Loucy (cell line): ENCODE data around the gene PBLD.

Source experiments
- H2AFZ ChIP-seq: fragments of 200-600 bp; sonication (generic); 2 replicates; pipeline ENCODE4 v1.6.0; 2016; ENCODE audit warnings: antibody characterized with exemption, mild to moderate bottlenecking, low read length, moderate library complexity
- H3F3A ChIP-seq: fragments of 200-600 bp; 2 replicates; pipeline ENCODE4 v1.6.0; 2016; ENCODE audit warnings: antibody characterized with exemption, low read depth, mild to moderate bottlenecking
- H3K27me3 ChIP-seq: fragments of 200-600 bp; sonication (generic); 2 replicates; pipeline ENCODE4 v1.6.1; 2014; ENCODE audit warnings: low read length, mild to moderate bottlenecking; ENCODE audit not compliant: insufficient read depth, poor library complexity, severe bottlenecking
- H3K36me3 ChIP-seq: fragments of 200-600 bp; sonication (generic); 2 replicates; pipeline ENCODE4 v1.6.1; 2016; ENCODE audit warnings: low read length; ENCODE audit not compliant: insufficient read depth
- H3K4me1 ChIP-seq: fragments of 200-600 bp; sonication (generic); 2 replicates; pipeline ENCODE4 v1.5.1; 2014; ENCODE audit warnings: low read length, mild to moderate bottlenecking; ENCODE audit not compliant: insufficient read depth, poor library complexity, severe bottlenecking
- H3K4me2 ChIP-seq: fragments of 200-600 bp; sonication (generic); 2 replicates; pipeline ENCODE4 v1.6.0; 2014; ENCODE audit warnings: antibody characterized with exemption, low read length, low read depth, mild to moderate bottlenecking; ENCODE audit not compliant: poor library complexity, severe bottlenecking
- H3K4me3 ChIP-seq: fragments of 200-600 bp; sonication (generic); 2 replicates; pipeline ENCODE4 v1.5.1; 2014; ENCODE audit warnings: low read length, mild to moderate bottlenecking, mixed read lengths; ENCODE audit not compliant: poor library complexity, severe bottlenecking
- H3K79me2 ChIP-seq: fragments of 200-600 bp; sonication (generic); 2 replicates; pipeline ENCODE4 v1.6.1; 2014; ENCODE audit warnings: low read length; ENCODE audit not compliant: insufficient read depth
- H3K9ac ChIP-seq: fragments of 200-600 bp; sonication (generic); 2 replicates; pipeline ENCODE4 v1.6.0; 2014; ENCODE audit warnings: mild to moderate bottlenecking, low read depth, low read length, moderate library complexity; ENCODE audit not compliant: poor library complexity, severe bottlenecking
- H3K9me2 ChIP-seq: fragments of 200-600 bp; sonication (generic); replicated peaks from 2 replicates; pipeline ENCODE4 v1.6.1; 2016; ENCODE audit warnings: low read depth, low read length, mixed read lengths
- H3K9me3 ChIP-seq: fragments of 200-600 bp; sonication (generic); 2 replicates; pipeline ENCODE4 v1.6.1; 2014; ENCODE audit warnings: mild to moderate bottlenecking, antibody characterized with exemption, low read length, low read depth; ENCODE audit not compliant: insufficient read depth
- H4K20me1 ChIP-seq: fragments of 200-600 bp; sonication (generic); 2 replicates; pipeline ENCODE4 v1.6.0; 2014; ENCODE audit warnings: antibody characterized with exemption, low read length, mild to moderate bottlenecking; ENCODE audit not compliant: insufficient read depth, poor library complexity, severe bottlenecking
- EZH2phosphoT487 ChIP-seq: fragments of 200-600 bp; IDR thresholded peaks from 2 replicates; pipeline ENCODE4 v1.6.1; 2018; ENCODE audit warnings: antibody characterized with exemption, mild to moderate bottlenecking, moderate library complexity, borderline replicate concordance
- TF ChIP-seq, protein P1 (sequence below): fragments of 200-600 bp; sonication (generic); conservative IDR thresholded peaks from 2 replicates; pipeline ENCODE4 v1.5.1; 2014; ENCODE audit warnings: mild to moderate bottlenecking, antibody characterized with exemption, low read length

The PBLD gene

DNA sequence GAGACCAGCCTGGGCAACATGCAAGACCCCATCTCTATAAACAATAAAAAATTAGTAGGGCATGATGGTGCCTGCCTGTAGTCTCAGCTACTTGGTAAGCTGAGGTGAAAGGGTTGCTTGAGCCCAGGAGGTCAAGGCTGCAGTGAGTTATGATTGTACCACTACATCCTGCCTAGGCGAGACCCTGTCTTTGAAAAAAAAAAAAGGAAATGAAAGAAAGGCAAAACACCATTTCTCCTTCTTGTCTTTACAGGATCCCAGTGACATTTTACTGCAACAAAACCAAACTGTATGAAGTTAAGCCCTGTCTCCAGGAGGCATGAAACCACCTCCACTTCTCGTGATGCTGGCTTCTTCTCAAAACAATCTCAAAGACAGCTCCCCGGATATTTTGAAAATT, 29.9 kb upstream of the PBLD start:
- Histone ChIP-seq H3K4me3 (no peak overlapping the region), H3K79me2 (no peaks in the 10 kb centered on the region), H3F3A (no peaks in the 10 kb centered on the region), H3K4me2 (no peak overlapping the region), H3K9me3 (no peaks in the 10 kb centered on the region), H2AFZ (no peak overlapping the region), H3K36me3 (peaks cover 9% of the 10 kb centered on the region; the same call in 1 of the 2 replicates), H3K9ac (no peak overlapping the region), H3K9me2 (no peaks in the 10 kb centered on the region), H3K4me1 (no peaks in the 10 kb centered on the region), H3K27me3 (no peaks in the 10 kb centered on the region), H4K20me1 (no peaks in the 10 kb centered on the region)
- no peak for TF ChIP-seq EZH2phosphoT487
- TF ChIP-seq, protein P1, sequence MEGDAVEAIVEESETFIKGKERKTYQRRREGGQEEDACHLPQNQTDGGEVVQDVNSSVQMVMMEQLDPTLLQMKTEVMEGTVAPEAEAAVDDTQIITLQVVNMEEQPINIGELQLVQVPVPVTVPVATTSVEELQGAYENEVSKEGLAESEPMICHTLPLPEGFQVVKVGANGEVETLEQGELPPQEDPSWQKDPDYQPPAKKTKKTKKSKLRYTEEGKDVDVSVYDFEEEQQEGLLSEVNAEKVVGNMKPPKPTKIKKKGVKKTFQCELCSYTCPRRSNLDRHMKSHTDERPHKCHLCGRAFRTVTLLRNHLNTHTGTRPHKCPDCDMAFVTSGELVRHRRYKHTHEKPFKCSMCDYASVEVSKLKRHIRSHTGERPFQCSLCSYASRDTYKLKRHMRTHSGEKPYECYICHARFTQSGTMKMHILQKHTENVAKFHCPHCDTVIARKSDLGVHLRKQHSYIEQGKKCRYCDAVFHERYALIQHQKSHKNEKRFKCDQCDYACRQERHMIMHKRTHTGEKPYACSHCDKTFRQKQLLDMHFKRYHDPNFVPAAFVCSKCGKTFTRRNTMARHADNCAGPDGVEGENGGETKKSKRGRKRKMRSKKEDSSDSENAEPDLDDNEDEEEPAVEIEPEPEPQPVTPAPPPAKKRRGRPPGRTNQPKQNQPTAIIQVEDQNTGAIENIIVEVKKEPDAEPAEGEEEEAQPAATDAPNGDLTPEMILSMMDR, result no peak

DNA sequence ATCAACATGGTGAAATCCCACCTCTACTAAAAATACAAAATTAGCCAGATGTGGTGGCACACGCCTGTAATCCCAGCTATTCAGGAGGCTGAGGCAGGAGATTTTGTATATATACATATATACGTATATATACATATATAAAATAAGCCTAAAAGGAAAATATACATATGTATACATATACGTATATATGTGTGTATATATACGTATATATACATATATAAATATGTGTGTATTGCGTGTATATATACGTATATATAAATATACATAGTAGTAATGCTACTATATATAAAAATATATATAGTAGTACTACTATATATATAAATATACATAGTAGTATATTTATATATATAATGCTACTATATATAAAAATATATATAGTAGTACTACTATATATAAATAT, 26.5 kb upstream of the PBLD start:
- H3K4me3 ChIP-seq, result no peak overlapping the region
- no peak overlapping the region for H3K4me2 ChIP-seq
- no peaks in the 10 kb centered on the region for H4K20me1 ChIP-seq
- H3K4me1 ChIP-seq, result no peaks in the 10 kb centered on the region
- no peaks in the 10 kb centered on the region for H3K9me2 ChIP-seq
- H3K9ac ChIP-seq, result no peak overlapping the region
- no peaks in the 10 kb centered on the region for H3K27me3 ChIP-seq
- TF ChIP-seq EZH2phosphoT487, result no peak
- TF ChIP-seq, protein P1, result no peak
- no peak overlapping the region for H2AFZ ChIP-seq
- H3K36me3 ChIP-seq, result peaks cover 9% of the 10 kb centered on the region; the same call in 1 of the 2 replicates
- H3F3A ChIP-seq, result no peaks in the 10 kb centered on the region
- H3K9me3 ChIP-seq, result no peaks in the 10 kb centered on the region
- H3K79me2 ChIP-seq, result no peaks in the 10 kb centered on the region

DNA sequence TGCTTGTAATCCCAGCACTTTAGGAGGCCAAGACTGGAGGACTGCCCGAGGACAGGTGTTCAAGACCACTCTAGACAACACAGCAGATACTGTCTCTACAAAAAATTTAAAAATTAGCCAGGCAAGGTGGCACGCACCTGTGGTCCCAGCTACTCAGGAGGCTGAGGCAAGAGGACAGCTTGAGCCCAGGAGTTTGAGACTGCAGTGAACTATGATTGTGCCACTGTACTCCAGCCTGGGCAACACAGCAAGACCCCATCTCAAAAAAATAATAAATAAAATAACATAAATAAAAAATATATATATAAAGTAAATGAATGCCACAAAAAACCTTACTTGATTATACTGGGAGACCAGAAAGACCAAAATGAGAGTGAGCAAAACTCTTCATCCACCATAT, 20.8 kb upstream of the PBLD start:
- H3K27me3 ChIP-seq, result no peaks in the 10 kb centered on the region
- H3K9me2 ChIP-seq, result no peaks in the 10 kb centered on the region
- no peaks in the 10 kb centered on the region for H3F3A ChIP-seq
- no peaks in the 10 kb centered on the region for H4K20me1 ChIP-seq
- H3K4me3 ChIP-seq, result no peak overlapping the region
- H3K79me2 ChIP-seq, result no peaks in the 10 kb centered on the region
- H3K4me1 ChIP-seq, result no peaks in the 10 kb centered on the region
- H3K9ac ChIP-seq, result no peak overlapping the region
- no peak overlapping the region for H2AFZ ChIP-seq
- H3K9me3 ChIP-seq, result no peaks in the 10 kb centered on the region
- no peak overlapping the region for H3K4me2 ChIP-seq
- TF ChIP-seq EZH2phosphoT487, result no peak
- TF ChIP-seq, protein P1, result no peak
- H3K36me3 ChIP-seq, result peaks cover 6% of the 10 kb centered on the region; the same call in 1 of the 2 replicates
